ENCODE data around the gene NFE2L3.
"Not testable (repeated sequence)": the region's sequence is repeated elsewhere in the genome, so short reads cannot be mapped to it uniquely, and the experiment has no call there.

NFE2L3 gene

DNA sequence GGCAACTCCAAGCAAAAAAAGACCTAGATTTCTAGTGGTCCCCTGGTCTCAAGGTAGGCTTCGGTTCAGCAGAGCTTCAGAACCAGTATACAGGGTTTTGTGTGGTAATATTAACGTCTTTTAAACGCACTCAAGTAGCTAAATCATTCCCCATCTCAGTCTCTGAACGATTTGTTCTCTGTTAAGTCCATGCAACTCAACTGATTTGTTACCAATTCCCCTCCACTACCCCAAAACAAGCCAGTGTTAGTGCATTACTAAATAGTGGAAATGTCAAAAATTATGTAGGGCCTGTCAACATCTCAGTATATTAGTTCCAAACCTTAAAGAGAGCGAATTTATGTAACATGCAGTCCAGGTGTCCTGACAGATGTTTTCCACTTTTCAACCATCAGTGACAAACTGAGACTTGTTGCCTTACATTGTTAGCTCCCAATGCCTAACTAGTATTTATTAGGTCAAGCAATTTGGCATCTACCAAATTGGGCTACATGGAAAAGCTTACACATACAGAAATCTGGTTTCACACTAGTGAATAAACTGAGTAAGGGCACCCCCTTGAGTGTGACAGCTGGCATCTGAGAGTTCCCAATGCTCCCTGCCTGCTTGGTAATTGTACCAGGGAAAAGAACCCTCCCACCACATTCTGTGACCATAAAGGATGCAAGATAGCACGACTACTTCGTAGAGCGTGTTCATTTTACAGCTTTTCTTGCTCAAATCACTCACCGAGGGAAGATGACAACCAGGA, 36.4 kb downstream of the NFE2L3 start:
- no peak for DNase-seq

DNA sequence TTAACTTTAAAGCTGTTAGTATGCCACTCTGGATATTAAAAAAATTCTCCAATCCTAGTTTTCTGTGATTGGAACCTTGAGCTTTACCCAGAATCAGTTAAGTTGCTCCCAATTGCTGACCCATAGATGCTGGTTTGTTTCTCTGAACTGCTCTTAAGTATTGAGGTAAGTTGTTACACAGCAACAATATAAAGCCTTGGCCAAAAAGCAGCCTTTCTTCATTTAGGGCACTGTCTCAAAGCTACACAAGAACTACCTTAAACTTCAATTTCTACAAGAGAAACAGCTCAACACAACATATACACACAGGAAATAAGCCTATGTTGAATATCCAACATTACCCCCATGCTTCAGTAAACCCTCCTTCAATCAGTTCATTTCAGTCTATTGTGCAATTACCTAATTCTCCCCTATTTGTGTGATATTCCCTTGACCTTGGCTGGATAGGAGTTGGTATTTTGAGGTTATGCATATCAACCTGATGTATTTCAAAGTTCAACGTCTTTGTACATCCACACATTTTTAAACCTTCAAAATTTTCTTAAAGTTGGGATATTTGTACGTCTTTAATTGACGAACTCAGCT, 37.1 kb downstream of the NFE2L3 start:
- DNase-seq = no peak

DNA sequence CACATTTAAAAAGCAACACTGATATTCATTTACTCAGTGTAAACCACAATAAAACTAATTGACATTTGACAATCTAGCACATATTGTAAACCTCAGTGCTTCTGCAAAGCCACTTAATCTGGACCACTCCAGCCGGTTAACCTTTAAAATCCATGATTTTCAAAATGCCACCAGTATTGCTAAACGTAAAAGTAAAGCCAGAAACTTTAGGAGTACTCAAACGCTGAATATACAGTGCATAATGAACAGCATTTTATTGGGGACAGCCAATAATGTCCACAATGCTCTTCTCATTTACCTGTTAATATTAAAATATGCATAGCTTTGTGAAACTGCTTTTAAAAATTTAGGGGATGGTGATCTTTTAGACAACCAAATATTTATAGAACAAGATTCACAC, 37.7 kb downstream of the NFE2L3 start:
- no peak for DNase-seq

DNA sequence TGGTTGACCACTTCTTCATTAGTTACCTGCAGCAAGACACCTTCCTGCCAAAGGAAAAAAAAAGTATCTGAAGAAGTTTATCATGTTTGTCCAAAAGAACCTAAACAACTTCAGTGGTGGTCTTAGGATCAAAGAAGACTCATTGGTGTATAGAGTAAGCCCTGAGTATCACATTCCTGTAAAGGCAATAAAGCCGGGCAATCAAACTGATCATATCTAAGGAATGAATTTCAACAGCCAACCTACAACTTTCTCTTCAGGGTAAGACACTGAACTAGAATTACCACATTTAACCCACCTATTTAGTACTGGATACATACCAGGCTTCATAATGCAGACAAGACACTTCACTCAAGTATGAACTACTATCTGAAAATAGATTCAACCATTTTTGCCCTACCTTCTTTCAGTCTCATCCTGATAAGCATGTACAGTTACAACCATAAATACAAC, 38.4 kb downstream of the NFE2L3 start:
- no peak for DNase-seq

DNA sequence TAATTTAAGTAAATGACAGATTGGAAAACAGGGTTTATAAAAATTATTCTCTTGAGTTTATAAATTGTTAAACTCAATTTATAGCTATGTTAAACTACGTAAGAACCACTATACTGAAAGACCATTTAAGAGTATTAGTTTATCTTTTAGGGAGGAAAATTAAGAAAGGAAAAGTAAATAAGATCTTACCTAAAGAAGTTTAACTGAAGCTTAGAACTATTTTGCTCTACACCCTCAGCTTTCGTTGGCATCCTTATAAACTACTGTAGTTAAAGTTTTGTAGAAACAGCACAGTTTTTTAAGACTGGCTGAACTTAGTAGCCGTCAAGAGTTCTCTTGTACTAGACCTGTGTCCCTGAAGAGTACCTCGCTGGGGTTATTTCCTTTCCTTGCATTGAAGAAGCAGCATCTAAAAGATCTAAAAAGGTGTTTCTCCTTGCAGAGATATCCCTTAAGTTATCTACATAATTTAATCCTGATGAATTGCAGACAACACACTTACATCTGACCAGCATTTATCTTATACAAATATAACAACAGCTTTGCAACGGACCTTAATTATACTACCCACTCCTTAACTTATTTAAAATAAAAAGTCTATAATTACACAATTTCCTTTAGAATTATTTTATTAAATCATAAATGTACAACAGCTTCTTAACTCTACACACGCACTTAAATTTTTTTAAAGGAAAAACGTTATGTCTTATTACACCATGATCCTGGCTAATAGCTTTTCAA, 39.4 kb downstream of the NFE2L3 start:
- DNase-seq = no peak

DNA sequence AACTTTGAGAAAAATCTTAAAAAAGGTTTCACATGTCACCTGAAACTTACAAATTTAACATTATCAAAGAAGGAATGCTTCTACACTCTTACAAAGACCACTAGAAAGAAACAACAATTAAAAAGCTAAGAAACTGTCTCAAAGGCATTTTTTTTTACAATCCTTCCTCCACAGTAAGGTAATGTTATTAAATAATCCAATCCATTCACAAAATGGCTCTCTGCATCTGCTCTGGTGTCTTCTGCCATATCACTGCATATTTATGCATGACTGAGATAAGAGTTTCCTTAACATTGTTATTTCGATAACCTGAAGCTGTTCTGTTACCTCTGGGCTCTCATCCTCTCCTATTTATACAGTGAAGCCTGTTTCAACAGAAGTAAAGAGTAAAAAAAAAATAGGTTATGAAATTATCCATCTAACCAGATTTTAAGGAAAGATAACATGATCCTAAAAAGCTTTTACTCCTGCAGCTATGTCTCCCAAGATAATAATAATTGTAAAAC, 40.0 kb downstream of the NFE2L3 start:
- DNase-seq = no peak

DNA sequence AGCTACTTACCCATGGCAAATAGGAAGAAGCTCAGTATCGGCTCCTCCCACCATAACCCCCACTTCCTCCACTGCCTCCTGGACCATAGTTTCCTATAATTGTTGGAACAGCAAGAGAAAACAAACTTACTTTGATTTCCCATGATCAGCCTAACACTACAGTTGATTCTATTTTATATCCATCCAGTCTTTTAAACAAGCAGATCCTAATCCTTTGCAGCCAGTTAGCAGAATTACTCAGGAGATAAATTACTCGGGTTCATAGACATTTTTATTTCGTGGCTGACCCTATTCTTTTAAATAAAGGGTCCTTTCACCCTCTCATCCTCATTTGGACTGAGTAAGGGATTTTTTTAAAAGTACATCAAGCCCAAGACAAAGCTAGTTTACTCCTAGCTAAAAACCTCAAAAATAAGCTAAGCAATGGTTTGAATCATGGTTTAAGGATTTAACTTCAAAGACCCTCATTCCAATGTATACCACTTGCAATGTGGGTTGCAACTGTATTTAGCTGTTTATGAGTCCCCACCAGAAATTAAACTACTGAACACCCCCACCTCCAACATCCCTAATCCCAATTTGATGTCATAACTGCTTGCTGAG, 40.6 kb downstream of the NFE2L3 start:
- no peak for DNase-seq

DNA sequence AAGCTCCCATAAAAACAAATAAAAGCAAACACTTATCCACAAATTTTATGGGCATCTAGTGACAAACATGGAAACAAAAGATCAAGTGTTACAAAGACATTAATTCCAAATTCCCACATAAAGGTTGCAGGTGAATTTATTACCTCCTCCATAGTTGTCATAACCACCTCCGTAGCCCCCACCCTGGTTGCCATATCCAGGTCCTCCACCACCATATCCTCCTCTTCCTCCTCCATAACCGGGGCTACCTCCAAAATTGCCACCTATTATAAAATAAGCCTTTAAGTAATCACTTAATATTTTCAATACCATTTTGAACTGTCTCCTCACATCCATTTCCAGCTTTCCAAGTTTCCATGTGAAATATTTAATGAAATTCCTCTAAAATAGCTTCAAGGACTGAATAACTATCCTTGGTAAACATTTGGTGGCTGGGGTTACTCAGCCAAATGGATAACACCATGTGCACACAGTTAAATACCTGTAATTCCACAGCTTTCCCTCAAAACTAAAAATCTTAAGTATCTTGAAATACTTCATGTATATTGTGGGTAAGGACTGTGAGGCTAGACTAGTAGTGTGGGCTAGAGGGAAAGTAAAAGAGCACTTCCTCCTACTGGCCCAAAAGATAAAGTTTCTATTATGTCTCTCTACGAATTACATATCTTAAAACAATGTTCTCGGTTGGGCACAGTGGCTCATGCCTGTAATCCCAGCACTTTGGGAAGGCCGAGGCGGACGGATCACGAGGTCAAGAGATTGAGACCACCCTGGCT, 41.6 kb downstream of the NFE2L3 start:
- no peak for DNase-seq

DNA sequence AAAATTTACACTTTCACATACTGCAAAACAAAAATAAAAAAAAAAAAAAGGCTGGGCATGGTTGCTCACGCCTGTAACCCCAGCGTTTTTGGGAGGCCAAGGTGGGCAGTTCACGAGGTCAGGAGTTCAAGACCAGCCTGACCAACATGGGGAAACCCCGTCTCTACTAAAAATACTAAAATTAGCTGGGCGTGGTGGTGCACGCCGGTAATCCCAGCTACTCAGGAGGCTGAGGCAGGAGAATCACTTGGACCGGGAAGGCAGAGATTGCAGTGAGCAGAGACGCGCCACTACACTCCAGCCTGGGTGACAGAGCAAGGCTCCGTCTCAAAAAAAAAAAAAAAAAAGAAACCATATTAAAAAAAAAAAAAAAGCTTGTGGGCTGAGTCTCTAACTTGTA, 42.8 kb downstream of the NFE2L3 start:
- DNase-seq = not testable (repeated sequence)

DNA sequence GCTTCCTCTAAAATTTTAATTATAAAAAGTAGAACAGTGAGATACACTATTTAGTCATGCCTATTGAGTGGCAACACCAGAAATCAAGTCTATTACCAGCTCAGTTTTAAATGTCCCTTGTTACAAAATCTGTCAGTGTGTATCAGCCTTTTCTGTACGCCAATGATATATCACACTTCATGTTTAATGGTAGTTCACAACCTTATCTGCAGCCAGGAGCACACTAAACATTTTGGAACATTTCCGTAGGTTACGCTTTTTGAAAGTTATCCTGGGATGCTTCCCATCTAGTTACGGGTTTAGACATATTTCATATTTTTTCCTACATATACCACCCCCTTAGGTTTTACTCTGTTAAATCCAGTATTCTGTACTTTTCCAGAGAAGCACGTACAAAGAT, 43.2 kb downstream of the NFE2L3 start:
- no peak for DNase-seq

DNA sequence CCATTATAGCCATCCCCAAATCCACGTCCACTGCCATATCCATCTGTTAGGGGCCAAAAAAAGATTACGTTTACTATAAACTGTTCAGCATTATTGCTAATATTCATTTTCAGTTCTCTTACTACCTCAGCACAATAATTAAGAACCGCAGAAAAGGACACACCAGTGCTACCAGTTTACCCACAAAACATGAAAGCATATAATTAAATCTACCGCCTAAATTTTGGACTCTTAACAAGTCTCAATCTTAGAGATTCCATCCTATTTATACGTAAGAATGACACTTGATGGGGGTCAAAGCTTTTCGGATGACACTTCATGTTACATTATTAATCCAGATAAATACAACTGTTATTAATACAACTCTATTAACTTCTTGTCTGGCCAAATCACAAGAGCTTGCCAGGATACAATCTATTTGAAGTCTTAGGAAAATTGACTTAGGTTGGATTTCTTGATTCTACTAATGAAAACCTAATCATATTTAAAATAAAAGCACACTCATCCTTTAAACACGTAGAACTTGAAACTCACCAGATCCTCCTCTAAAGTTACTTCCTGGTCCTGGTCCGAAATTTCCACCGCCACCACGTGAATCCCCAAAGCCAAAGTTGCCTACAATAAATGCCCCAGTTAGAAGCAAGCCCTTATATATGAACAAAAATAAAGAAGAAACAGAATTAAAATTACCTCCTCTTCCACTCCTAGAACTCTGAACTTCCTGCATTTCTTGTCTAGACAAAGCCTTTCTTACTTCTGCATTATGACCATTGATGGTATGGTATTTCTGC, 44.1 kb downstream of the NFE2L3 start:
- DNase-seq = no peak

DNA sequence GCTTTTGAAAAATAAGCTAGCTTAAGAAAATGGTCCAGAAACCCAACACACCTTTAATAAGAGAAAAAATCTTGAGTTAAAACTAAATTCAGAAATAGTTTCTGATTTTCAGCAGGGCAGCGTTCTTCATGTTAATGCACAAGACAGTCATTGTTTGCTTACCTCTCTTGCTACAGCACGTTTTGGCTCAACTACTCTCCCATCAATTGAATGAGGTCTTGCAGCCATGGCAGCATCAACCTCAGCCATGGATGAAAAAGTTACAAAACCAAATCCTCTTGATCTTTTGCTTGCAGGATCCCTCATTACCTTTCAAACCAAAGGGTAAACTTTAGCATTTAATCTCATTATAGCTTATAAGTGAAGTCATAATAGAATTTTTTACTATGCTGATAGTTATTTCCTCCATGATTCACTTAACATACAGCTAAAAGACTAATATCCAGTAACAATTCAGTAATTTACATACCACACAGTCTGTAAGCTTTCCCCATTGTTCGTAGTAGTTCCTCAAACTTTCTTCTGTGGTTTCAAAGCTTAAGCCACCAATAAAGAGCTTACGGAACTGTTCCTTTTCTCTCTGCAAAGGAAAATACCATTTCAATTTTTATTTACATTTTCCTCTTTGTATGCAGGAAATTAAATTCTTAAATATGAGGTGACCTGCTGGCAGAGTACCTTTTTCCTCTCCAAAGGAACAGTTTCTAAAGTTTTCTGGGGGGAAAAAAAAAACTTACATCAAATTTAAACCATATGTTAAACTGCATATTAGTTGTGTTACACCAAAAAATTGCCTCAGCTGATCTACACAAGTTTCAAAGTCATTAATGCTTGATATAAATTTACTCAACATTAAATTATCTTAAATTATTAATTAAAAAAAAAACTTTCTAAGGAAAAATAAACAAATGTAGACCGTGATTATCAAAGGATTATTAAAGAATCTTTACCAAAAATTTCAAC, 45.4 kb downstream of the NFE2L3 start:
- no peak for DNase-seq

DNA sequence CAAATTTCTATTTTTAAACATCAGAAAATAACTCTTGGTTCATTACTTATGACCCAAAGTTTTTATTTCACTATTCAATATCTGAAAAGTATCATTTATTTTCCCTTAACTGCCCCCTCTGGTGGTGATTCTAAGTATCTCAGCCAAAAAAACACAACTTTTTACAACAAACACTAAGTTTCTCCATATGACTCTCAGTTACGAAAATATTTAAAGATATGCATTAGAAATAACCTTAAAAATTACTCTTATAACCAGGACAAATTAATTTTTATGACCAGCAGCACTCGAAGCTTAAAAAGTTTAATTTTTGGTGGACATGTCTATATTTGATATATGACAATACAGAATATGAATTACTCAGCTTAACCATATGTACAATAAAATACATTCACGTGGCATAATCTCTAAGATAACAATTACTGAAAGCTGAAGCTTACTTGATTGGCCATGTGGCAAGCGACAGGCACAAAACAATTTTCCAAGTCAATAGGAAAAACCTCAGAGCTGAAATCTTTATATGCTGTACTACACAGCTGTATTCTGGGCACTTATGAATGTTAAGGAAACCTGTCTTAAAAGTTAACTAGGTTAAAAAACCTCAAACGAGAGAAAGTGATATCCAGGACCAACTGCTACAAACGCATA, 46.3 kb downstream of the NFE2L3 start:
- DNase-seq = no peak

DNA sequence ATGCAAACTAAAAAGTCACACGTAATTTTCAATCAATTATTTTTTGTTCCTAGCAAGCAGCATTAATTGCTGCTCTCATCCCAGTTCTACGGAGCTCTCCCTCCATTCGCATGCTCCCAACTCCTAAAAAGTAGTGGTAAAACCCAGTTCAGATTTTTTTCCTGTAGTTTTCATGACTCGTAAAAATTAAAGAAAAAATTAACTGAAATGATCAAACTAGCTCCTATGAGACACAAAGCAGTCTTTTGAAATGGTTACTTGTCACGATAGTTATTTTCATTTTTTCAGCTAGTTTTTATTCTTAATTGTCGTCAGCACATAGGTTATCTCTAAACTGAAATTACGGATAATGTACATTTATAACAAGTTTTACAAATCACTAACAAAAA, 46.8 kb downstream of the NFE2L3 start:
- no peak for DNase-seq

DNA sequence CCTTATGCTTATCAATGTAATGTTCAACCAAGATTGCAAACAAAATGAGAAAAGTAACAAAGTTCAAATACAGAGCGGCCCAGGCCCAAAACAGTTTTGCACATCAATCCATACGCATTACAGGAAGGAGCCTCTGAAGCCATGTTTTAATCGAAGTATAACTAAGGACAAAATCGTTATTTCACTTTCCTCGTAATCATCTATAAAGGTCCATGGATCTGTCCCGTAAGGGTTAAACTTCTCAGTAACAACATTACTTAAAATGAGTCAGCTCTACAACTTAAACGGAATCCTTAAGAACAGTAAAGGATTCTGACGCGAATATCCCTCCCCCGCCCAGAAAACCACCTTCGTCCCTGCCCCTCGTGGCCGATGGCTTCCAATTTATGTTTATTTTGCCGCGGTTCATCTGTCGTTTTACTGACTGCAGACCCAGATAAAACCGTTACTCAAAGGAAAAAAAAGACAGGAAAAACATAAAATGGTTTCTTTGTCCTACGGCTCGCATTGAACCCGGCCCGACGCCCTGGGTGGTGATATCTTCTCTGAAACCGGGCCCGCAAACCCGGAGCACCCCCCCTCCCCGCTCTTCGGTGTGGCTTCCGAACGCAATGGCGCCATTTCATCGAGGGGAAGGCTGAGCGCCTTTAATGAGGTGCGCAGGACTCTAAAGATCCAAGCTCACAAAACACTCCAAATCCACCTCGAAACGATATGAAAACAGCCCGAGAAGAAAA, 47.5 kb downstream of the NFE2L3 start:
- peak; percentile 68 to 70 for DNase-seq

DNA sequence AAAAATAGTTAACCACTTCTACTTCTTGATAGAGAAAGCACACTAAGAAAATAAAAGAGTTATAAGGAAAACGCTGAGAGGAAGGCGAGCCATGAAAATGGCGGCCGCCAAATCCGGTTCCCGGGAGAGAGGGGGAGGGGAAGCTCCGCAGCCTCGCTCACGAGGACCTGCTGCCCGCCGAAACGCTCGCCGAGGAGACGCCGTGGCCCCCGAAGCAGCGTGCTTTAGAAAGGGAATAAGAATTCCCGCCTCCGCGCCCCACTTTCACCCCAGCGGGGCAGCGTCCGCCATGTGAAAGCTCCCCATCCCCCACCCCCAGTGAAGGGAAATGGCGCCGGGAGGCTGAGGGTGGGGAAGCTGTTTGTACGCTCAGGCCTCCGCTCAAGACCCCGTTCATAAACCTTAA, 48.0 kb downstream of the NFE2L3 start:
- peak; percentile 76 to 80 for DNase-seq

DNA sequence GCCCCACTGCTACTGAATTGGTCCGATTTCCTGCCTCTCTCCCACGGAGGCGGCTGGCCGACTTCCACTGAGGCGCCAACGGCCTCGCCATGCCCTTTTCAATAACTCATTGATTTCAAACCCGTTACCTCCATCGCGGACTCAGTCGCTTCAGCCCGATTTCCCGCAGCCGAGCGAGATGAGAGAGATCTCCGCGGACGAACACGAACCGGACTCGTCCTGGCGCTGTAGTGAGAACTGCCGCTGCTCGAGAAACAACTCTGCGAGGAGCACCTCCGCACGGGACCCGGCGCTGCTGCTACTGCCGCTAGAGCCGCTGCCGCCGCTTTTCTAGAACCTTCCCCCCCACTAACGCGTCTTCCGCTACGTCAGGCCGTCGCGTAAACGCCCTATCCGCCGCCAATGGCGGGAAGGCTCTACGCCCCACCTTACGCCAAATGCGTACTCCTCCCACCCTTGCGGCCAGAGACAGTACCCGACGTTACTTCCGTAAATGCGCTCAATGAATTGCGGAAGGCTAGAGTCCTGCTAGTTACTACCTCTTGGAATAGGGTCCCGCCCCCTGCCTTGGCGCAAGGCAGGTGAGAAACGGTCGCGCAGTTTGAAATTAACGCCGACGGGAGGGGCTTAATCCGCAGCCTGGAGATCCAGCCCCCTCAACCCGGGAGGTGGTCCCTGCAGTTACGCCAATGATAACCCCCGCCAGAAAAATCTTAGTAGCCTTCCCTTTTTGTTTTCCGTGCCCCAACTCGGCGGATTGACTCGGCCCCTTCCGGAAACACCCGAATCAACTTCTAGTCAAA, 48.6 kb downstream of the NFE2L3 start, which contains the start of gene HNRNPA2B1:
TSS of gene HNRNPA2B1 (minus strand) at position 303 of the 803 bp plus-strand sequence. CDS start at position 134, 169 bp downstream.
- peak; percentile 98 for DNase-seq
